ENCODE data around the gene ATP1A2.

ATP1A2 gene

GRCh38 chr1:160149233-160149632 is 33.7 kb downstream of the ATP1A2 start:
- TF ChIP-seq EZH2phosphoT487 (IDR thresholded peaks at IDR 0.05; ENCODE audit: borderline replicate concordance, low read length) (no peak), CTCF (IDR thresholded peaks at IDR 0.05; ENCODE audit: low read depth, low read length, poor library complexity, severe bottlenecking) (no peak)
- Histone ChIP-seq H3K27ac (ENCODE audit: low read depth, low read length) (no peak overlapping the region), H3K9me3 (ENCODE audit: control insufficient read depth, insufficient read depth, low read length) (no peaks in the 10 kb centered on the region), H3K79me2 (ENCODE audit: control insufficient read depth, low read length) (no peaks in the 10 kb centered on the region), H4K20me1 (ENCODE audit: control insufficient read depth, insufficient read depth, low read depth, low read length) (no peaks in the 10 kb centered on the region), H3K27me3 (ENCODE audit: control insufficient read depth, low read length) (peaks cover 10% of the 10 kb centered on the region), H3K4me1 (ENCODE audit: control insufficient read depth, low read length) (no peaks in the 10 kb centered on the region), H3K4me3 (ENCODE audit: low read length) (no peak overlapping the region), H3F3A (ENCODE audit: control insufficient read depth, insufficient read depth) (no peaks in the 10 kb centered on the region), H3K4me2 (ENCODE audit: low read length) (no peak overlapping the region), H3K9me2 (replicated peaks; ENCODE audit: control insufficient read depth, low read length) (no peaks in the 10 kb centered on the region), H3K36me3 (ENCODE audit: control insufficient read depth, low read length) (no peaks in the 10 kb centered on the region)

DNA sequence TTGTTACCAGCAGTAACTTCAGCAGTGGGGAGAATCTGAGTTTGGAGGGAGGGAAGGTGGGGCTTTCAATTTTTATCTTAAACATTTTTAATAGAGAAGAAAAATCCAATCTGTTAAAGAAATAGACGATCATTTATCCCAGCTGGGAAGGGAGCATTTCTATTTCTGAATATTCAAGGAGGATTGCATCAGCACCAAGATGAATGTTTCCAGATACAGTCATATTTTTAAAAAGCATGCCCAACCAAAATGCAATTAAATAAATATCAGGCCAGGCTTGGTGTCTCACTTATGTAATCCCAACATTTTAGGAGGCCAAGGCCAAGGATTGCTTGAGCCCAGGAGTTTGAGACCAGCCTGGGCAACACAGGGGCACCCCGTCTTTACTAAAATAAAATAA is 34.2 kb downstream of the ATP1A2 start:
- no peak overlapping the region for H3K4me2 ChIP-seq (ENCODE audit: low read length)

DNA sequence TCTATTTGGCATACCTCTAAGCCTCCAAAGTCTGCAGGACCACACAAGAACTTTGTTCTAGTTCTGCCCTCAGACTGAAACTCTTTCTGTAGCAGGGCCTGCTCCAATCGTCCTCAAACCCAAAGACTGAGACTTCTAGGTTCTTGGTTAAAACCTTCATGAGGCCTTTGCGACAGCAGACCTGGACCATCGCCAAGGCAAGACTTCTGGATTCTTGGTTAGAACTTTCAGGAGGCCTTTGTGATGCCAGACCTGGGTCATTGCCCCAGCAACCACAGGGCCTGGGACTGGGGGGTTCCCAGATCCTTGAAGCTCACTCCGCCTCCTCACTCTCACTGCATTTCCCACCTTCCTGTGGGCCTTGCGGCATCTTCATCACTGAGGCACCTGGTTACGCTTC is 35.7 kb downstream of the ATP1A2 start, which contains the start of gene ATP1A4:
TSS of gene ATP1A4 (plus strand) at position 301 of the 400 bp plus-strand sequence. CDS start 438 bp downstream, outside the sequence.
- H3F3A ChIP-seq (ENCODE audit: control insufficient read depth, insufficient read depth), result no peaks in the 10 kb centered on the region

More for the DNA sequence above, 34.2 kb downstream of the ATP1A2 start:
- no peak for TF ChIP-seq EZH2phosphoT487 (IDR thresholded peaks at IDR 0.05; ENCODE audit: borderline replicate concordance, low read length)
- TF ChIP-seq CTCF (IDR thresholded peaks at IDR 0.05; ENCODE audit: low read depth, low read length, poor library complexity, severe bottlenecking), result no peak
- H3K9me3 ChIP-seq (ENCODE audit: control insufficient read depth, insufficient read depth, low read length), result no peaks in the 10 kb centered on the region
- no peak overlapping the region for H3K27ac ChIP-seq (ENCODE audit: low read depth, low read length)
- H3K79me2 ChIP-seq (ENCODE audit: control insufficient read depth, low read length), result no peaks in the 10 kb centered on the region
- no peaks in the 10 kb centered on the region for H3K4me1 ChIP-seq (ENCODE audit: control insufficient read depth, low read length)
- no peaks in the 10 kb centered on the region for H3K9me2 ChIP-seq (replicated peaks; ENCODE audit: control insufficient read depth, low read length)
- H4K20me1 ChIP-seq (ENCODE audit: control insufficient read depth, insufficient read depth, low read depth, low read length), result no peaks in the 10 kb centered on the region
- H3K36me3 ChIP-seq (ENCODE audit: control insufficient read depth, low read length), result no peaks in the 10 kb centered on the region
- H3K4me3 ChIP-seq (ENCODE audit: low read length), result no peak overlapping the region
- H3F3A ChIP-seq (ENCODE audit: control insufficient read depth, insufficient read depth), result no peaks in the 10 kb centered on the region
- H3K27me3 ChIP-seq (ENCODE audit: control insufficient read depth, low read length), result peaks cover 9% of the 10 kb centered on the region

More for the DNA sequence above, 35.7 kb downstream of the ATP1A2 start, which contains the start of gene ATP1A4:
- Histone ChIP-seq H3K9me2 (replicated peaks; ENCODE audit: control insufficient read depth, low read length) (no peaks in the 10 kb centered on the region), H3K79me2 (ENCODE audit: control insufficient read depth, low read length) (no peaks in the 10 kb centered on the region), H3K27ac (ENCODE audit: low read depth, low read length) (no peak within 1 kb of the TSS), H3K36me3 (ENCODE audit: control insufficient read depth, low read length) (no peaks in the 10 kb centered on the region), H3K9me3 (ENCODE audit: control insufficient read depth, insufficient read depth, low read length) (no peaks in the 10 kb centered on the region), H3K4me1 (ENCODE audit: control insufficient read depth, low read length) (no peaks in the 10 kb centered on the region), H4K20me1 (ENCODE audit: control insufficient read depth, insufficient read depth, low read depth, low read length) (no peaks in the 10 kb centered on the region), H3K27me3 (ENCODE audit: control insufficient read depth, low read length) (peaks cover 7% of the 10 kb centered on the region), H3K4me3 (ENCODE audit: low read length) (no peak within 1 kb of the TSS), H3K4me2 (ENCODE audit: low read length) (no peak within 1 kb of the TSS)
- TF ChIP-seq CTCF (IDR thresholded peaks at IDR 0.05; ENCODE audit: low read depth, low read length, poor library complexity, severe bottlenecking) (no peak), EZH2phosphoT487 (IDR thresholded peaks at IDR 0.05; ENCODE audit: borderline replicate concordance, low read length) (no peak)
